ENCODE data around the gene ZP1.

Gene ZP1

DNA sequence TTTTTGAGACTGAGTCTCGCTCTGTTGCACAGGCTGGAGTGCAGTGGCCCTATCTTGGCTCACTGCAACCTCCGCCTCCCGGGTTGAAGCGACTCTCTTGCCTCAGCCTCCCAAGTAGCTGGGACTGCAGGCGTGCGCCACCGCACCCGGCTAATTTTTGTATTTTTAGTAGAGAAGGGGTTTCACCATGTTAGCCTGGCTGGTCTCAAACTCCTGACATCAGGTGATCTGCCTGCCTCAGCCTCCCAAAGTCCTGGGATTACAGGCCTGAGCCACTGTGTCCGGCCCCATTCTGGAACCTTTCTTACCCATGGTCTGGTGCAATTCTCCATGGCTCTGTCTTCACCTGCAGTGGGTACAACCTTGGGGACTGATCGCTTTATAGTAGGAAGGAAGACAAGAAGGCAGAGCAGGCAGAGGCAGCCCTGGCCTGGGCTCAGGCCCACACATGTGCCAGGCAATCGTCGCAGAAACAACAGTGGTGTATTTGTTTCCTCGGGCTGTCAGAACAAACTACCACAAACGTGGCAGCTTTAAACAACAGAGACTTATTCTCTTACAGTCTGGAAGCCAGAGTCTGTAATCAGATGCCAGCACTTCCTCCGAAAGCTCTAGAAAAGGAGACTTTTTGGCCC is 7.6 kb upstream of the ZP1 start:
- DNase-seq (ENCODE audit: low spot score): no peak

DNA sequence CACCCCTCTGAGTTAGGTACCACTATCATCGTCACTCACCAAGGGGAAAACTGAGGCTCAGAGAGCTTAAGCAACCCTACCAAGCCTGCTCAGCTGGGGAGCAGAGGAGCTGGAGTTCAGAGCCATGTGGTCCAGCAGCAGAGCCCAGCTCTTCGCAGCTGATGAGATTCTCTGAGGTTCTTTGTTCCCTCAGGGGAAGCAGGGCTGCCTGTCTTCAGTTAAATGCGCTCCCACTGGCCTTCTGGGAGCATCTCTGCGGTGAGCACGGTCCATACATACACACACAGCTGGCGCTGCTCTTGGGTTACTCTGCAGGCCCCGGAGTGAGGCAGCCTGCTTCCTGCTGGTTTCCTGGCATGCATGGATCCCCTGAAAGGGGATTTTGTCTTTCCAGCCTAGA is 6.4 kb upstream of the ZP1 start:
- no peak for DNase-seq (ENCODE audit: low spot score)

DNA sequence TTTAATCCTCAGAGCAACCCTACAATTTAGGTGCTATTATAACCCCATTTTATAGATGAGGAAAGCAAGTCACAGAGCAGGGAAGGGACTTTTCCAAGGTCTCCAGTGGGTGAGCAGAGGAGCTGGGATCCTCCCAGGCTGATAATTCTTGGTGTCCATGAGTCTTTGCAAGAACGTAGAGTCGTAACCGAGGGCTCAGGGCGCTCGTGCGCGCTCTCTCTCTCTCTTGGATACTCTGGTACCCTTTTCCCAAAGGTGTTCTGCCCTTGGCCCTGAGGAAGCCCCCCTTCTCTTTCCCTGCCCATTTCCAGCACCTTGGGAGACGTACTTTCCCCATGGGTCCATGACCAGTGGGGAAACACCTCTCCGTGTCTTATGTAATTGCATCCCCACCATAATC is 5.2 kb upstream of the ZP1 start:
- DNase-seq (ENCODE audit: low spot score): no peak

DNA sequence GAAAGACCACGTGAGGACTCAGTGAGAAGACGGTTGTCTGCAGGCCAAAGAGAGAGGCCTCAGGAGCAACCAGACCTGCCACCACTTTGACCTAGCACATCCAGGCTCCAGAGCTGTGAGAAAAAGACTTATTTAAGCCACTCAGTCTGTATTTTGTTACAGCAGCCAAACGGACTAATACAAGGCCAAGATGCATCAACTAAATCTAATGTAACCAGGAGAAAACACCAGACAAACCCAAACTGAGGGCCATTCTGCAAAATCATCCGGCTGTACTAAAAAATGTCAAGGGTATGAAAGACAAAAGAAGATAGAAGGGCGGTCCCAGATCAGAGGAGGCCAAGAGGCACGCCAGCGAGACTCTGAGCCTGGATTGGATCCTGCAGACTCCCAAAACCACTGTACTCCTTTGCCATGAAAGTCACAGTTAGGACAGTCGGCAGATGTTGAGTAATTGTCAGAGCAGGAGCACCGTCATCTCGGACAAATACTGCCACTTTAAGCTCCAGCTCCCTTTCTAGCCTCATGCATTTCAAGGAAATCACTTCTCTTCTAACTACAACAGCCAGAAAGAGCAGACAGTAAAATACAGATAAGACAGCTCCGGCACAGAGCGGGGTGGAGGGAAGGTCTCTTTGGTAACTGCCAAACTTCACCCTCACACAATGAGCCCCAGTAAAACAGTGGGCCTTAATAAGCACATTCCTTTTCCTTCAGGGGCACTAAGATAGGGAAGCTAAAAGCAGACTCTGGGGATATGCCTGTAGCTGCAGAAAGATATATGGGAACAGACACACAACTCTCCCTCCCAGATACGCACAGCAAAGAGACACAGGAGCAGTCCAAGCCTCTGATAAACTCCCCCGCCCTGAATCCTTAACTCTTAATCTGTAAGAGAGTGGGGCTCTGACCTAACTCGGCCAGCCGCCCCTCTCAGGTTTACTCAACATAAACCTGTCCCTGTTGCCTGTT is 3.5 kb upstream of the ZP1 start:
- no peak for DNase-seq (ENCODE audit: low spot score)

DNA sequence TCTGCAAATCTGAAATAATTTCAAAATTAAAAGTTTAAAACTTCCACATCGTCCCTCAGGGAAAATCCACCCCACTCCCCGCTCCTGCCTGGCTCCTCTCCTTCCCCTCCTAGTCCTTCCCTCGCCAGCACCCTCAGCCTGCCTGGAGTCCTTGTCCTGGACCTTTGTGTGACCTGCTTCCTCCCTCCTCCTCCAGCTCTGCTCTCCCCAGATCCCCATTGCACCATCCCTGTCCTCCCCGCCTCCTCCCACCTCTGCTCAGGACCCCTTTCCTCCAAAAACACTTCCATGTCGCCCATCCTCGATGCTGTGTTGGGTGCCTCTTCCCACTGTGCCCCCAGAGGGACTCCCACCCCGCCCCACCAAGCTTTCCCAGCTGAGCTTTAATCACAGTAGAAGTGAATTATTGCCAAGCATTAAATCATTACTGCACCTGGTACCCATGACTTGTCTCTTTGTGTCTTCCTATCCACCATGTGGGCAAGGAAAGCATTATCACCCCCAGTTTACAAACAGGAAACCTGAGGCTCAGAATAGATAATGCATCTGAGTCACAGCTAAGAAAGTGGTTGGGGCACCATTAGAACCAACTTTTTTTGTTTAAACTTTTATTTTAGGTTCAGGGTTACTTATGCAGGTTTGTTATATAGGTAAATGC is 2.4 kb upstream of the ZP1 start:
- DNase-seq (ENCODE audit: low spot score): no peak

DNA sequence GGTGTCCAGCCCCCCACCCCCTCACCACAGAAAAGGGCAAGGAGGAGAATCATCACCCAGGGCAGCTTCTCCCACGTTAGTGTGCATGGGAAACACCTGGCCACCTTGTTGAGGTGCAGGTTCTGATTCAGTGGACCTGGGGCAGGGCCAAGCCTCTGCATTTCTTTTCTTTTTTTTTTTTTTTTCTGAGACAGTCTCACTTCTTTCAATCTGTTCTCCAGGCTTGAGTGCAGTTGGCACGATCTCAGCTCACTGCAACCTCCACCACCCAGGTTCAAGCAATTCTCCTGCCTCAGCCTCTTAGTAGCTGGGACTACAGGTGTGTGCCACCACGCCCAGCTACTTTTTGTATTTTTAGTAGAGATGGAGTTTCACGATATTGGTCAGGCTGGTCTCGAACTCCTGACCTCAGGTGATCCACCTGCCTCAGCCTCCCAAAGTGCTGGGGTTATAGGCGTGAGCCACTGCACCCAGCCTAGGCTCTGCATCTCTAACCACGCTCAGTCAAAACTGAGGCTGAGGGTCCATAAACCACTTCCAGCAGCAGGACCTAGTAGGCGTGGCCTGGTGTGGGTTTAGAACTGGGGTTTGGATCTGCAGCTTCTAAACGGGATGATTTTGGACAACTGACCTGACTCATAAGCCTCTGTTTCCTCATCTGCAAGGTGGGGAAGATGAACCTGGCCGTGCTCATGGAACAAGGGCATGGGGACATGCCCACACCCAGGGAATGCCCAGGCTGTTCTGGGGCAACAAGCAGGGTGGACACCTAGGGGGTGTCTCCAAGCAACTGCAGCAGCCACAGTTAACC is 734 bp downstream of the ZP1 start:
- no peak for DNase-seq (ENCODE audit: low spot score)

DNA sequence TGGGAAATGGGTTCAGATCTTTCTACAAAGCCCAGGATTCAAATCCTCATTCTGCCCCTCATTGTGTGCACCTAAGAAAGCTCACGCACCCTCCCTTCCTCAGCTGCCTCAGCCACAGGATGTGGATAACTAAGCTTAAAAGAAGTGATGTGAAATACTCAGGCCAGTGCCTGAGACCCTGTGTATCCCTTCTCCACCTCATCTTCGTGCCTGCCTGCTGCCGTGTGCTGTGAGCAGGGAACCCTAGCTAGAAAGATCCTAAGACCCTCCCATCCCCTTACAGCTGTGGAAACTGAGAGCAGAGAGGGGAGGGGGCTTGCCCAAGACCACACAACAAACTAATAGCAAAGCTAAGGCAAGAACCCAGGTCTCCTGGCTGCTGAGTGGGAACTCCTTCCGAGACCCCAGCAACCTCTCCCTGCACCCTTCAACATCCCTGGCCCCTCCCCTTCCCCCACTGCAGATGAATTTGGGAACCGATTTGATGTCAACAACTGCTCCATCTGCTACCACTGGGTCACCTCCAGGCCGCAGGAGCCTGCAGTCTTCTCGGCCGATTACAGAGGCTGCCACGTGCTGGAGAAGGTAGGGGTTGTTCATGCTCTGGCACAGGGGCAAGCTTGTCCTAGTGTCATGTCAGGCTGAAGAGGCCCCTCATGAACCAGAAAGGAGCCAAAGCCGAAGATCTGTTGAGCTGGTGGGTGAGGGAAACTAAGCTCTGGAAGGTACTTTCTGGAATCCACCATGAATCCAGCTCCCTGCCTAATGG is 1.5 kb downstream of the ZP1 start:
- DNase-seq (ENCODE audit: low spot score): no peak

DNA sequence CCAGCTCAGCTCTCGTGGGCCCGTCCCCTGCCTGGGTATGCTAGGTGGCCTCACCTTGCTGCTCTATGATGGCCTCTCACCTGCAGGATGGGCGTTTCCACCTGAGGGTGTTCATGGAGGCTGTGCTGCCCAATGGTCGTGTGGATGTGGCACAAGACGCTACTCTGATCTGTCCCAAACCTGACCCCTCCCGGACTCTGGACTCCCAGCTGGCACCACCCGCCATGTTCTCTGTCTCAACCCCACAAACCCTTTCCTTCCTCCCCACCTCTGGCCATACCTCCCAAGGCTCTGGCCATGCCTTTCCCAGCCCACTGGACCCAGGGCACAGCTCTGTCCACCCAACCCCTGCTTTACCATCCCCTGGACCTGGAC is 2.1 kb downstream of the ZP1 start:
- DNase-seq (ENCODE audit: low spot score): no peak

DNA sequence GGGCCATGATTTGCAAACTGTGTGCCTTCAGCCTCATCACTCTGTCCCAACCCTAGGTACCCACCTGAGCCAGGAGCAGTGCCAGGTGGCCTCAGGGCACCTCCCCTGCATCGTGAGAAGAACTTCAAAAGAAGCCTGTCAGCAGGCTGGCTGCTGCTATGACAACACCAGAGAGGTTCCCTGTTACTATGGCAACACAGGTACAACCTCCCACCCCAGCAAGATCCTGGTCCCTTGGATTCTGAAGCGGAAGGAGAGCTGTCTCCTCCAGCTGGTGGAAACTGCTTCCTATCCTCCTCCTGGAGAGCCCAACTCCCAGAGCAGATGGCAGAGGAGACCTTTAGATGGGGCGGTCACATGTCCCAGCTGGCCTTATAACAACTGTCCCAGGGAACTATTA is 2.9 kb downstream of the ZP1 start:
- no peak for DNase-seq (ENCODE audit: low spot score)

DNA sequence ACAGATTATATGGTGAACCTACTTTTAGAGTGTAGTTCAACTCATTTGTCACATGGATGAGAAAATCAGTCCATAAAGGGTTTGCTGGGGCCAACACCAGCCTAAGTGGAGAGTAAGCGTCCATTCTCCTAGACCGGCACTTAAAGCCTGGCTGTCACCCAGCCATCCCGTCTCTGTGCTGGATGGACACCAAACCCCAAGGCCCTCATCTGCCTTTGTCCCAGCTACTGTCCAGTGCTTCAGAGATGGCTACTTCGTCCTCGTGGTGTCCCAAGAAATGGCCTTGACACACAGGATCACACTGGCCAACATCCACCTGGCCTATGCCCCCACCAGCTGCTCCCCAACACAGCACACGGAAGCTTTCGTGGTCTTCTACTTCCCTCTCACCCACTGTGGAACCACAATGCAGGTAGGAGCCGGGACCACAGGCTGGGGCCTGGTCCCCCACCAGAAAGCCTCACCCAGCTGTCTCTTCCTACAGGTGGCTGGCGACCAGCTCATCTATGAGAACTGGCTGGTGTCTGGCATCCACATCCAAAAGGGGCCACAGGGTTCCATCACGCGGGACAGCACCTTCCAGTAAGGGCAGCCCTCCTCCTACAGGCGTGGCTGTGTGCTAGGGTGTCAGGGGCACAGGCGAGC is 3.5 kb downstream of the ZP1 start:
- DNase-seq (ENCODE audit: low spot score): no peak

DNA sequence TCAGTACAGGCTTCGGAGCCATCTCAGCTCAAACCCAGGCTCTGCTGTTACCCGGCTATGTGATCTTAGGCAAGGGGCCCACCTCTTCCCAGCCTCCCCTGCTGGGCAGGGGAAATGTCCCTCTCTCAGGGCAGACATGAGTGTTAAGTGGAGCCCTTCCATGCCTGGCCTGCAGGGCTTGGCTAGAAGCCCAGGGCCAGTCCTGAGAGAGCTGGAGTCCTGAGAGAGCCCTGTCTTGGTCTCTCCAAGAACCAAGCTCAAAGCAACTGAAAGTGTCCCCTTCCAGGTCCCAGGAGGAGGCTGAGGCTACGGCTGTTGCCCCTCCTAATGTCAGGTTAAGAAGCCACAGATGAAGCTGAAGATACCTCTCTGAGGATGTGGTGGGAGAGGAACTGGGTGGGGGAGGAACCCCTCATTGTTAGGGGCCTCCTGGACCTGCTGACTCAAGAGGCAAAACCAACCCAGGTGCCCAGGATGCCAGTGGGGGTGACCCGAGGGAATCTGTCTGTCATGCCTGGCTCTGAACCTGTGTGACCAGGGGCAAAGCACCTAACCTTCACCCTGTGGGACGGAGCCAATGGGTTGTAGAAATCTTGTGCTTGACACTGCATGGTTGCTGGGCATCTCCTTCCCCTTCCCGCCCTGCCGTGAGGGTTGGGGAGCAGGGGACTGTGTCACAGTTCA is 4.2 kb downstream of the ZP1 start:
- DNase-seq (ENCODE audit: low spot score): no peak

DNA sequence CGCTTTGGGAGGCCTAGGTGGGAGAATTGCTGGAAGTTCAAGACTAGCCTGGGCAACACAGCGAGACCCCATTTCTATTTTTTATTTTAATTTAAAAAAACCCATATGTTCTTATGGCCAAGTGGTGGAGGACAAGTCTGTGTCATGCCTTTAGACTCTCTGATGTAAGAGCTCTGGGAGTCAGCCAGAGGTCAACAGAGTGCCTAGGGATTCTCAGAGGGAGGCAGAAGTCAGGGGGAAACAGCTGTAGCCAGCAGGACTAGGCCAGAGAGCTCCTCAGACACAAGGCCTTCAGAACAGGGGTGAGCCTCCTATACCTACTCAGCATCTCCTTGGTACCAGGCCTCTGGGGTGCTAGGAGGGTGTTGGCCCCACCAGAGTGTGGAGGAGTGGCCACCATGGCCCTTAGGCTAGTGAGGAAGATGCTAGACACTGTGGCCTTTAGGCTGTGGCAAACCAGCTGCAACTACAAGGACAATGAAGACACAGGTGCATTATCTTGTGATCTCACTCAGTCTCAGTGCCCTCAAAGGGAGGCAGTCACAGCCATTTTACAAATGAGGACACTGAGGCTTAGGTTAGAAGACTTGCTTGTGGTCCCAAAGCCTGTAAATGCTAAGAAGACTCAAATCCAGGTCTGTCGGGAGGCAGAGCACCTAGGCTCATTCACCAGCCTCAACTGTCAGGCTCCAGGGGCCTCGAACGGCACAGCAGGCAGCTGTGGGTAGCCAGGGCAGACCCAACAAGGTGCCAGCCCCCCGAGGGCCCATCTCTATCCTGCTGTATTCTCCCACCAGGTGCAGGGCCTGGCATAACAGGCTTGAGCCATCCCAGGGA is 5.0 kb downstream of the ZP1 start:
- no peak for DNase-seq (ENCODE audit: low spot score)

DNA sequence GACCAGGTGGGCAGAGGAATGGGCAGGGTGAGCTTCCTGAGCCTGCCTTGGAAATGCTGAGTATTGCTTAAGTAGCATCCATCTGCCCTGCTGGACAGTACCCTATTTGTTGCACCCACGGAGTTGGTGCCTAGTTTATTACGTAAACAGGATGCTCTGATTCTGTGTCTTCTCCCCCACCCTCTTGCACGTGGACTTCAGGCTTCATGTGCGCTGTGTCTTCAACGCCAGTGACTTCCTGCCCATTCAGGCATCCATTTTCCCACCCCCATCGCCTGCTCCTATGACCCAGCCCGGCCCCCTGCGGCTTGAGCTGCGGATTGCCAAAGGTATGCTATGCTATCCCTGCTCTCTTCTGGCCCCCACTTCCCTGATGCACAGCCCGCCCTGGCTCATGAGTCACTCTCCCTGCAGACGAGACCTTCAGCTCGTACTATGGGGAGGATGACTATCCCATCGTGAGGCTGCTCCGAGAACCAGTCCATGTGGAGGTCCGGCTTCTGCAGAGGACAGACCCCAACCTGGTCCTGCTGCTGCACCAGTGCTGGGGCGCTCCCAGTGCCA is 5.7 kb downstream of the ZP1 start:
- DNase-seq (ENCODE audit: low spot score): no peak

DNA sequence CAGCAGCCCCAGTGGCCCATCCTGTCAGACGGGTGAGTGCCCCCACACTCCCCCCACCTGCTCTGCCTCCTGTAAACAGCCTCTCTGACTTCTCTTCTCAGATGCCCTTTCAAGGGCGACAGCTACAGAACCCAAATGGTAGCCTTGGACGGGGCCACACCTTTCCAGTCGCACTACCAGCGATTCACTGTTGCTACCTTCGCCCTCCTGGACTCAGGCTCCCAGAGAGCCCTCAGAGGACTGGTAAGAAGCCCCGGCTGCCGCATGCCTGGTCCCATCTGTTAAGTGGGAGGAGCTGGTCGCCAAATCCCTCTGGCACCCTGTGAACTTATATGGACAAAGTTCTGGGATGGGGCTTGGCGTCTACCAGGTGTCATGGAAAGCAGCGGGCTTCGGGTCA is 6.2 kb downstream of the ZP1 start:
- no peak for DNase-seq (ENCODE audit: low spot score)

DNA sequence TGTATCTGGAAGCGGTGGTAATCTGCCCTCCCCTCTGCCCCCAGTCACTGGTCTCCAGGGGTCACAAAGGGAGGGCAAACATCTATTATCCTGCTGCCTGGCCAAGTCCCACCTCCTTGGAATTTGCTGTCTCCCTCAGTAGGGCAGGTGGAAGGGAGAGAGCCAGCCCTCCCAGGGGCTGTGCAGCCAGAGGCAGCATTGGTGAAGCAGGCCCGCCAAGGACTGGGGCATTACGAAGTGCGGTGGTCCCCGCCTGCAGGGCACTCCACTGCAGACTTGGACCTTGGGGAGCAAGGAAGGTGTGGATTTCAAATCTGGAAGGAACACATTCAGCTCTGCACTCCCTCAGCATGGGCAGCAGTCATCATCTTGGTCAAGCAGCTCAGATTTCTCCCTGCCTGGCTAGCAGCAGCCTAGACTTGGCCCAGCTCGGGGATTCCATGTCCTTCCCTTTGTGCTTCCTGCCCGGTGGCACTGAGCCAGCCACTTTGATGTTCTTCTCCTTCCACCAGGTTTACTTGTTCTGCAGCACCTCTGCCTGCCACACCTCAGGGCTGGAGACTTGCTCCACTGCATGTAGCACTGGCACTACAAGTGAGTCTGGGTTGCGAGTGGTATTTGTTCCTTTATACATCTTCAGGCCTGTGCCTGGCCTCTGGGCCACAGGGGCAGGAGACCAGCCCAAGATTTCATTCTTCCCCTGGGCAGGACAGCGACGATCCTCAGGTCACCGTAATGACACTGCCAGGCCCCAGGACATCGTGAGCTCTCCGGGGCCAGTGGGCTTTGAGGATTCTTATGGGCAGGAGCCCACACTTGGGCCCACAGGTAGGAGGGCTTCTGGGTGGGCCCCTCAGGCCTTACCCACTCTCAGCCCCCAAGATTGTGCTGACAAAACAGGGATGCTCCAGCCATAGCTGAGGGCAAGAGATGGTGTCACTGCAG is 7.4 kb downstream of the ZP1 start:
- DNase-seq (ENCODE audit: low spot score): no peak

DNA sequence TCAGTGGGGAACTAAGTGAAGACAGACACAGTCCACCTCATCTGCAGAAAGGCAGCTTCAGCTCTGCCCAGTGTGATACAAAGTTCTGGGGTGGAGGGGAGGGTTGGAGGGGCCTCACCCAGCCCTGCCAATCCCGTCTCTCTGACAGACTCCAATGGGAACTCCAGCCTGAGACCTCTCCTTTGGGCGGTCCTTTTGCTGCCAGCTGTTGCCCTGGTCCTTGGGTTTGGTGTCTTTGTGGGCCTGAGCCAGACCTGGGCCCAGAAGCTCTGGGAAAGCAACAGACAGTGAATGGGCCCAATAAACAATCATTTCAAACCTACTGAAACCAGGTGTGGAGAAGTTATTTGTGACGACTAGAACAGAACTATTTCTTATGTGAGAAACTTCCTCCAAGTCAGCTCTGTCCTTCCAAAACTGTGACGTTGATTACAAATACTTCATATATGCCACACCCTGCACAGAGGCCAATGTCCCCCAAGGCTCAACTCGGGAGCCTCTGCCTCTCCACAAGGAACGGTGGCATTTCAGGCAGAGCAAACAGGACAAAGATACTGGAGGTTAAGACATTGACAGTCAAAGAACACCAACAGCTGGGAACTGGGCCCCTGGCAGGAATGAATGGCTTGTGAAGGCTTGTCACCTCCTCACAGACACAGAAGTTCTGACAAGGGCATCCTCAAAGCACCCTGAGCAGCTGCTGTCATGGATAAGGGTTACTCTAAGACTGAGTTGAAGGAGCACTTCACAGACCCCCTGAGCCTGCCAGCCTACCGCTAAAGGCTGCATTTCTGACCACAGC is 8.2 kb downstream of the ZP1 start:
- DNase-seq (ENCODE audit: low spot score): no peak

DNA sequence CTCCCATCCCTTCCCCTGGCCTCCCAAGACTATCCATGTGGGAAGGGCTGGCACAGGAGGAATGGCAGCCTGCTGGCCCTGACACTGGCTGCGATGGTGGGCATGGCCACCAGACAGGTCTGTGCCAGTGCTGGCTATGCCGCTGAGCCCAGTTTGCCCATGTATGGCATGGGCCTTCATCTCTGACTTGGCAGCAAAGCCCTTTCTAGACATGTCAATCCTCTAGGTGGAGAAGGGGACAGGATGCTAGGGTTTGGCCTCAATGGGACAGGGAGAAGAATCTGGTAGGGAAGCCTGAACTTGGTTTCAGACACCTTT is 8.8 kb downstream of the ZP1 start:
- no peak for DNase-seq (ENCODE audit: low spot score)
